CD4-positive, alpha-beta T cell (primary cell): ENCODE measurements around the gene EEPD1. TPM values are rescaled to one million over a fixed set of nuclear protein-coding genes. Genes with fewer than 3 reads are reported as not detected.

ENCODE experiments used
- ATAC-seq: fragments of 200-7000 bp; cut with Tn5 transposase; one replicate; pipeline ENCODE4 v1.10.0; 2022; ENCODE audit warnings: mild to moderate bottlenecking; ENCODE audit not compliant: poor library complexity
- CTCF ChIA-PET: fragments of 350-600 bp; sonication (Branson Sonifier 250); formaldehyde crosslinking; loops from one replicate; lab custom pipeline; 2021; ENCODE audit warnings: antibody characterized with exemption, inconsistent platforms; lab: Charles Lee
- POLR2A ChIA-PET: fragments of 350-600 bp; sonication (Branson Sonifier 250); formaldehyde crosslinking; loops from one replicate; lab custom pipeline; 2021; ENCODE audit warnings: antibody characterized with exemption, inconsistent platforms; lab: Charles Lee
- DNase-seq, 14 experiments: peaks; one replicate each; pipeline ENCODE4 v3.0.0-alpha.2; 2013 to 2020; ENCODE audit warnings: mixed read lengths in 2 of 14
- H3K27ac ChIP-seq, 2 donors: one replicate each; pipeline versions ENCODE4 v1.5.1 to v1.7.0; 2013; ENCODE audit warnings: low read length in 2 of 2, low read depth in 1 of 2, mild to moderate bottlenecking in 1 of 2
- H3K27me3 ChIP-seq, 2 experiments: 1 replicate in 1 of 2; 2 replicates in 1 of 2; pipeline versions ENCODE4 v1.6.1 to v1.7.0; 2013; ENCODE audit warnings: low read length in 2 of 2, control low read depth in 1 of 2, mild to moderate bottlenecking in 1 of 2, moderate library complexity in 1 of 2; ENCODE audit not compliant: insufficient read depth in 2 of 2, control insufficient read depth in 1 of 2
- H3K36me3 ChIP-seq: one replicate; pipeline ENCODE4 v1.6.1; 2013; ENCODE audit warnings: low read length, control low read depth; ENCODE audit not compliant: insufficient read depth
- H3K4me1 ChIP-seq: one replicate; pipeline ENCODE4 v1.6.1; 2013; ENCODE audit warnings: low read length, control low read depth; ENCODE audit not compliant: insufficient read depth
- H3K4me3 ChIP-seq: one replicate; pipeline ENCODE4 v1.5.1; 2013; ENCODE audit warnings: mild to moderate bottlenecking, low read length, moderate library complexity
- H3K9me3 ChIP-seq, 2 experiments: 1 replicate in 1 of 2; 2 replicates in 1 of 2; pipeline versions ENCODE4 v1.6.1 to v1.7.0; 2013; ENCODE audit warnings: low read length in 2 of 2, mild to moderate bottlenecking in 2 of 2, control low read depth in 1 of 2, moderate library complexity in 1 of 2; ENCODE audit not compliant: control insufficient read depth in 1 of 2, insufficient read depth in 1 of 2
- H3K27ac Mint-ChIP-seq: one replicate; pipeline ENCODE4 v1.8.0; 2020; ENCODE audit warnings: mixed read lengths
- H3K27me3 Mint-ChIP-seq: one replicate; pipeline ENCODE4 v1.8.0; 2021; ENCODE audit warnings: mixed read lengths
- H3K36me3 Mint-ChIP-seq: one replicate; pipeline ENCODE4 v1.8.0; 2021; ENCODE audit warnings: low read depth, mixed read lengths
- H3K4me1 Mint-ChIP-seq: one replicate; pipeline ENCODE4 v1.8.0; 2021; ENCODE audit warnings: low read depth, mixed read lengths
- H3K4me3 Mint-ChIP-seq: one replicate; pipeline ENCODE4 v1.8.0; 2020; ENCODE audit warnings: mild to moderate bottlenecking, mixed read lengths
- H3K9me3 Mint-ChIP-seq: one replicate; pipeline ENCODE4 v1.8.0; 2020; ENCODE audit warnings: mixed read lengths
- CTCF ChIP-seq: fragments of 200-600 bp; IDR thresholded peaks from one replicate; pipeline ENCODE4 v1.8.0; 2022; ENCODE audit warnings: antibody characterized with exemption, mild to moderate bottlenecking
- intact Hi-C, 2 experiments: fragments of 100-400 bp; cut with DNase I in 1 of 2; cut with micrococcal nuclease in 1 of 2; formaldehyde crosslinking; loops; one replicate each; pipeline versions ENCODE4 v1.15.1 to v1.9.0; 2023 to 2025; cut with DNase I, micrococcal nuclease
- total RNA-seq, 174 experiments: library from RNA in 2 of 174; stranded (reverse) in 2 of 174; gene quantifications; one replicate each; pipeline ENCODE4 v1.2.3 and lab custom pipeline; 2021 to 2026

Gene EEPD1
- total RNA-seq, 2 experiments from 2014 or later: 4.4 to 4.6 TPM

- H3K4me1 Mint-ChIP-seq: no peaks in the 10 kb centered on the region
- no peaks in the 10 kb centered on the region for H3K9me3 ChIP-seq
- H3K4me3 Mint-ChIP-seq: no peak overlapping the region
- no peak for TF ChIP-seq CTCF
- DNase-seq (no peak), ATAC-seq (no peak)
- H3K9me3 Mint-ChIP-seq: no peaks in the 10 kb centered on the region
- H3K27me3 Mint-ChIP-seq: no peaks in the 10 kb centered on the region
- intact Hi-C loops: no loop called here
- POLR2A ChIA-PET: no interaction called here
- no peaks in the 10 kb centered on the region for H3K4me1 ChIP-seq
- H3K4me3 ChIP-seq: no peak overlapping the region
- H3K27me3 ChIP-seq: no peaks in the 10 kb centered on the region
- peaks cover 7% of the 10 kb centered on the region for H3K36me3 Mint-ChIP-seq
- no peak overlapping the region for H3K27ac Mint-ChIP-seq
- peaks cover 15% of the 10 kb centered on the region for H3K36me3 ChIP-seq
- CTCF ChIA-PET: no interaction called here
- H3K27ac ChIP-seq: no peak overlapping the region
Observed at GRCh38 chr7:36304099-36304425, 151.0 kb downstream of the EEPD1 start.

- H3K4me1 ChIP-seq: no peaks in the 10 kb centered on the region
- H3K27me3 Mint-ChIP-seq: no peaks in the 10 kb centered on the region
- ChIA-PET POLR2A (no interaction called here), CTCF (interaction anchor here (0.9 kb wide), 1 partner anchor 13 kb away, joined by 3 read pairs; no protein-coding TSS in a partner anchor)
- TF ChIP-seq CTCF: no peak
- H3K36me3 Mint-ChIP-seq: peaks cover under 1% of the 10 kb centered on the region
- H3K27me3 ChIP-seq: no peaks in the 10 kb centered on the region
- intact Hi-C loops: no loop called here
- H3K4me1 Mint-ChIP-seq: no peaks in the 10 kb centered on the region
- no peak for ATAC-seq
- H3K9me3 Mint-ChIP-seq: no peaks in the 10 kb centered on the region
- no peaks in the 10 kb centered on the region for H3K9me3 ChIP-seq
- no peak overlapping the region for H3K27ac ChIP-seq
- no peak for DNase-seq
- peaks cover 7% of the 10 kb centered on the region for H3K36me3 ChIP-seq
- H3K4me3 Mint-ChIP-seq: no peak overlapping the region
- H3K4me3 ChIP-seq: no peak overlapping the region
- H3K27ac Mint-ChIP-seq: no peak overlapping the region
Observed at GRCh38 chr7:36305226-36305625, 152.2 kb downstream of the EEPD1 start.

GRCh38 chr7:36305648-36306047 is 152.6 kb downstream of the EEPD1 start:
- Histone ChIP-seq H3K27me3 (no peaks in the 10 kb centered on the region), H3K4me1 (no peaks in the 10 kb centered on the region), H3K27ac (no peak overlapping the region), H3K9me3 (no peaks in the 10 kb centered on the region), H3K4me3 (no peak overlapping the region), H3K36me3 (peaks cover 3% of the 10 kb centered on the region)
- H3K27me3 Mint-ChIP-seq: no peaks in the 10 kb centered on the region
- DNase-seq: no peak
- CTCF ChIA-PET: interaction anchor here (0.9 kb wide), 1 partner anchor 14 kb away, joined by 3 read pairs; no protein-coding TSS in a partner anchor
- no peaks in the 10 kb centered on the region for H3K4me1 Mint-ChIP-seq
- POLR2A ChIA-PET: no interaction called here
- no peak overlapping the region for H3K4me3 Mint-ChIP-seq
- intact Hi-C loops: no loop called here
- no peak overlapping the region for H3K27ac Mint-ChIP-seq
- no peak for ATAC-seq
- no peak for TF ChIP-seq CTCF
- H3K9me3 Mint-ChIP-seq: no peaks in the 10 kb centered on the region
- H3K36me3 Mint-ChIP-seq: no peaks in the 10 kb centered on the region
